Activated naive CD4-positive, alpha-beta T cell treated with anti-CD3 and anti-CD28 coated beads, Interleukin-2, amount 10 ng/mL, durations not matched to agents 7 days and 5 days (primary cell): ENCODE measurements around the gene TBC1D22A.

Experiments used
- CTCF ChIA-PET: fragments of 350-600 bp; sonication (Branson Sonifier 250); formaldehyde crosslinking; loops from one replicate; lab custom pipeline; 2021; ENCODE audit warnings: antibody characterized with exemption; lab: Charles Lee
- DNase-seq: peaks from one replicate; pipeline ENCODE4 v3.0.0-alpha.2; 2020
- H3K27ac Mint-ChIP-seq: one replicate; pipeline ENCODE4 v1.8.0; 2021; ENCODE audit warnings: mild to moderate bottlenecking, moderate library complexity, mixed read lengths
- H3K27me3 Mint-ChIP-seq: one replicate; pipeline ENCODE4 v1.8.0; 2021; ENCODE audit warnings: mild to moderate bottlenecking, mixed read lengths
- H3K36me3 Mint-ChIP-seq: one replicate; pipeline ENCODE4 v1.8.0; 2021; ENCODE audit warnings: mixed read lengths
- H3K4me1 Mint-ChIP-seq: one replicate; pipeline ENCODE4 v1.8.0; 2021; ENCODE audit warnings: mixed read lengths
- H3K4me3 Mint-ChIP-seq: one replicate; pipeline ENCODE4 v1.8.0; 2021; ENCODE audit warnings: mild to moderate bottlenecking, moderate library complexity, mixed read lengths
- H3K9me3 Mint-ChIP-seq: one replicate; pipeline ENCODE4 v1.8.0; 2021; ENCODE audit warnings: mixed read lengths

The TBC1D22A gene

DNA sequence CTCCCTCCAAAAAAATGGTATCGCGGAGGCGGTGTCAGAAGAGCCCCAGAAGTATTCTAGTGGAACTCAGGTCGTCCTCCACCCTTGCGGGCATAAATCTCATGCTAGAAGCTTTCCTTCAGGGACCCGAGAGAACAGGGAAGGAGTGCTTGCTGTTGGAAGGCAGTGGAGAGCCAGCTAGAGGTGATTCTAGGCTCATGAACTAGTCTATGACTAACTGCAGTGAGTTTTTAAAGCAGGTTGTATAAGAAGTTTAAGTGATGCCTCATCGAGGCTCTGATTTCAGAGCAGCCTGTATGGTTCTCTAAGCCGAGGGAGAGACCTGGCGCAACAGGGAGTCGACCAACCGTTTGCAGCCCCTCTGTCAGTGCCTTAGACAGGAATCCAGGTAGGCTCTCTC is 85.7 kb downstream of the TBC1D22A start:
- no peaks in the 10 kb centered on the region for H3K9me3 Mint-ChIP-seq
- no peak overlapping the region for H3K27ac Mint-ChIP-seq
- CTCF ChIA-PET, result no interaction called here
- DNase-seq, result no peak
- H3K27me3 Mint-ChIP-seq, result no peaks in the 10 kb centered on the region
- no peak overlapping the region for H3K4me3 Mint-ChIP-seq
- H3K36me3 Mint-ChIP-seq, result peaks cover 16% of the 10 kb centered on the region
- peaks cover 8% of the 10 kb centered on the region for H3K4me1 Mint-ChIP-seq

DNA sequence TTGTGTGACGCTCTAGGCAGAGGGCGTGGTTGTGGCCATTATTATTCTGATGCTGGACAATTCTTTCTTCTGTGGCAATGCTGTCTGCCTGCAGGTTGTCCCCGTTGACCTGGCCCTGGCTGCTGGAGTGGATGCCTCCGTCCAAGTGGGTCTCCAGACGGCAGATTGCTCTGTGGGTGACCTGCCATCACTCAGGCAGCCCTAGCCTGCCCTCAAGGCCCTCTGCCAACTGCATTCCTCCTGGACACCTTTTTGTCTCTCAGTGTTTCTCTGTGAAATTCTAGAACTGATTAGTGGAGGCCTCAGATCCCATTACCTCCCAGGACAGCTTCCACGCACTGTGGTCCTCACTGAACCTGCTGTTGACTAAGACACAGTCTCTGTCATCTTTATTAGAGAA is 86.7 kb downstream of the TBC1D22A start:
- CTCF ChIA-PET, result no interaction called here
- H3K27ac Mint-ChIP-seq, result no peak overlapping the region
- no peaks in the 10 kb centered on the region for H3K9me3 Mint-ChIP-seq
- H3K4me1 Mint-ChIP-seq, result peaks cover 11% of the 10 kb centered on the region
- DNase-seq, result no peak
- peaks cover 18% of the 10 kb centered on the region for H3K36me3 Mint-ChIP-seq
- H3K4me3 Mint-ChIP-seq, result no peak overlapping the region
- H3K27me3 Mint-ChIP-seq, result no peaks in the 10 kb centered on the region

DNA sequence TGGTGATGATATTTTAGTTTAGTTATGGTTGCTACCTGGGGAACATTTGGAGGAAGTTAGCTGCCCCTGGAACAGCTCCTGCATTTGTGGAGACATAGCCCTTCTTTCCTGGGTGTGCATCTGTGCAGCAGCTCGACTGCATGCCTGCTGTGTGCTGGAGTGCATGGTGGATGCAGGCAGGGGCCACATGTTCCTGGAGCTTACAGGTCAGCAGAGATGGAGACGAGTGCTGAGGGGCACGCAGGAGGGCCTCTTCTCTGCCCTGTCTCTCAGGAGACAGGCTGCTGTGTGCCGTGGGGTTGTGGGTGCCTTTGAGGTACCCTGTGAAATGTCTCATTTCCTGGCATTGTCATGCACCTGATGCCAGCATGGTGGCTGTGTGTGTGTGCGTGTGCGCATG is 87.5 kb downstream of the TBC1D22A start:
- no peaks in the 10 kb centered on the region for H3K27me3 Mint-ChIP-seq
- H3K4me3 Mint-ChIP-seq, result no peak overlapping the region
- H3K36me3 Mint-ChIP-seq, result peaks cover 18% of the 10 kb centered on the region
- H3K27ac Mint-ChIP-seq, result no peak overlapping the region
- DNase-seq, result no peak
- H3K4me1 Mint-ChIP-seq, result peaks cover 16% of the 10 kb centered on the region
- CTCF ChIA-PET, result no interaction called here
- H3K9me3 Mint-ChIP-seq, result no peaks in the 10 kb centered on the region

DNA sequence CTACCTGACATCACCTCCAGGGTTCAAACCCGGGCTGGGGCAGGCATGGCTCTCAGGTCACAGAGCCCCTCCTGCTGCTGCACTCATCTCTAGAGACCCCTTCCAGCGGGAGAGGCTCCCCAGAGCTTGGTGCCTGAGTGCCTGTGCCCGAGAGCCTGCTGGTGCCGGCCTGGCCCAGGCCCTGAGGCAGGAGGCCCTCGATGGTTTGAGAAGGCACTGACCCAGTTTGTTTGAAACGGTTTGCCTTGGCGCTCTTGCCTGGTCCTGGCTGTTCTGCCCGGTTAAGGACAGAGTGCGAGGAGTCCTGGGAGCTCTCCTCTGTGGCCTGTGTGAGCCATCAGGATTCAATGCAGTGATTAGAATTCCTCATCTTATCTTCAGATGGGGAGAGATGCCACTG is 88.9 kb downstream of the TBC1D22A start:
- no peak overlapping the region for H3K27ac Mint-ChIP-seq
- peaks cover 9% of the 10 kb centered on the region for H3K4me1 Mint-ChIP-seq

DNA sequence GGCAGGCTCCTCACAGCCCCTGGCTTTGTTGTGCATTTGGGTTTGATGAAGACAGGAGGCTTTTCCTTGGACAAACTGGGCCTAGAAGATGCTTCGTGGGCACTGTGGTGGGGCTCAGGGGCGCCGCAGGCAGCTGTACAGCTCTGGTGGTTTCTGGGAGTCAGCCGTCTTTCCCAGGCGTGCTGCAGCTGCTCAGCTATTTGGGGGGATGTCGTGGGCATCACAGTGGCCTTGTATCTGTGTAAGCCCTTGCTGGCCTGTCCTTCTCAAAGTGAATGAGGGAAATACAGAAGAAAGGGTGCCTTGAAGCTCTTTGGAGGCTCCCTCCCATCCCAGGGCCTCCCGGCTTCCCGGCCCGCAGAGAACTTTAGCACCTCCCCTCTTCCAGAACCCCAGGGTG is 89.5 kb downstream of the TBC1D22A start:
- no peak for DNase-seq
- CTCF ChIA-PET, result no interaction called here
- no peaks in the 10 kb centered on the region for H3K27me3 Mint-ChIP-seq
- no peaks in the 10 kb centered on the region for H3K9me3 Mint-ChIP-seq
- no peak overlapping the region for H3K27ac Mint-ChIP-seq
- peaks cover 15% of the 10 kb centered on the region for H3K36me3 Mint-ChIP-seq
- H3K4me3 Mint-ChIP-seq, result no peak overlapping the region
- peaks cover 8% of the 10 kb centered on the region for H3K4me1 Mint-ChIP-seq

More for the DNA sequence above, 88.9 kb downstream of the TBC1D22A start:
- CTCF ChIA-PET, result no interaction called here
- H3K9me3 Mint-ChIP-seq, result no peaks in the 10 kb centered on the region
- DNase-seq, result no peak
- H3K4me3 Mint-ChIP-seq, result no peak overlapping the region
- no peaks in the 10 kb centered on the region for H3K27me3 Mint-ChIP-seq
- peaks cover 18% of the 10 kb centered on the region for H3K36me3 Mint-ChIP-seq

DNA sequence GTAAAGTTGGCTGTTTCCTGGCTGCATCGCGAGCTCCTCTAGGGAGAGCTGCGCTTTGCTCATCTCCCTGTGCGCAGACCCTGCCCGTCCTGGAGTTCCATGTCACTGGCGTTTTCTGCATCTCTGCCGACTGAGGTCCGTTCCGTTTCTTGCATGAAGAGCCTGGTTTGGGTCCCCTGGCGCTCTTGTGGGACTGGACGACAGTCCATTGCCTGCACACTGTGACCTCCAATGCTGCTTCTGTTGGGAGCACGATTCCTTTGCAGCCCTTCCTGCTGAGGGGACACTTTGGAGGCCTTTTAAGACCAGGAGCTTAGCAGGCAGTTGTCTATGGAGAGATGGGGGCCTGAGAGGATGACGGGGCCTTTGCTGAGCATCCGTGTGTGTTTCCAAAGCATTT is 90.3 kb downstream of the TBC1D22A start:
- Mint-ChIP-seq H3K4me3 (no peak overlapping the region), H3K36me3 (peaks cover 15% of the 10 kb centered on the region), H3K27ac (no peak overlapping the region), H3K9me3 (no peaks in the 10 kb centered on the region), H3K4me1 (peaks cover 8% of the 10 kb centered on the region), H3K27me3 (no peaks in the 10 kb centered on the region)
- no peak for DNase-seq
- CTCF ChIA-PET, result no interaction called here

DNA sequence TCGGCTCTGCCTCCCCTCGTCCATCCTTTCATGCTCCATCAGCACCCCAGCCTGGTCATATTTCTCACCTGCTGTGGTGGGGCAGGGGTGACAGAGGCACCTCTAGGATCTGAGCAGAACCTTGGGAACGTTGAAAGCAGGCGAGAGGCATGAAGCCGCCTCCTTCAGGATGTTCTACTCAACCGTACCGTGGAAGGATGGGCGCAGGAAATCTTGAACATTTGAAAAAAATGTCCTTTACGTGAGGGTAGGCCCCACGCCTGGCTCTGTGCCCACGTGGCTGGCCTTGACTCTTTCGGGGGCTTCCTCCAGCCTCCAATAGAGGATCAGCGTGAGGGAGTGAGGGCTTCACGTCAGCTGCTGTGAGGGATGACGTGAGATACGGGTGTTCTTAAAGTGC is 90.7 kb downstream of the TBC1D22A start:
- Mint-ChIP-seq H3K27me3 (no peaks in the 10 kb centered on the region), H3K27ac (no peak overlapping the region), H3K36me3 (peaks cover 15% of the 10 kb centered on the region), H3K9me3 (no peaks in the 10 kb centered on the region), H3K4me3 (no peak overlapping the region), H3K4me1 (peaks cover 8% of the 10 kb centered on the region)
- CTCF ChIA-PET, result no interaction called here
- DNase-seq, result no peak

DNA sequence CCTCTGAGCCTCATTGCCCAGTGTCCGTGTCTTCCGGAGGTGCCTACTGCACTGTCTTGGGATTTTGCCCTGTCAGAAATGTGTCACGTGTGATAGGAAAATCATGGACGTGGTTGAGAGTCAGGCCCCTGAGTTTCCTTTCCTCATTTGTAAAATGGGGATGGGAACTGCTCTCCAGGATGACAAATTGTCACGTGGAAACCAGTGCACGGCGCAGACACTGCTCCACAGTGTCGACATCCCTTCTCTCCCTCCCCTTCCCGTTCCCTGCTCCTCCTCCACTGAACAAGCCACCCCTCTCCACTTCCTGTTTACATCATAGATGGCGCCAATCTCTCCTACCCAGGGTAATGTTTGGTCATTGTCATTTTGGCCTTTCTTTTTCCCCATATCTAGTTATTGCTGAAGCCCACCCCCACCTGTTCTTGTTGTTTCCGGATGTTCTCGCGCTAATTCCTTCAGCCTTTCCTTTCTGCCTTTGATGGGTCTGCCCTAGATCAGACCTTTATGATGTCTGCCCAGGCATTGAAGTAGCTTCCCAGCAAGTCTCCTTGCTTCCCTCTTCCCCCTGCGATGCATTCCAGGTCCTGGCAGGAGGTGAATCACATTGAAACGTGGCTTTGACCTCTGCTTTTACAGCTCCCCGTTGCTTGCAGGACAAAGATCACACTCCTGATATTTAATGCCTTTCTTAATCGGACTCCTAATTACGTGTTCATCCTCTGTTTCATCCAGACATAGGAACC is 91.8 kb downstream of the TBC1D22A start:
- H3K4me3 Mint-ChIP-seq, result no peak overlapping the region
- H3K9me3 Mint-ChIP-seq, result no peaks in the 10 kb centered on the region
- no peaks in the 10 kb centered on the region for H3K27me3 Mint-ChIP-seq
- H3K4me1 Mint-ChIP-seq, result peaks cover 8% of the 10 kb centered on the region
- CTCF ChIA-PET, result no interaction called here
- peaks cover 15% of the 10 kb centered on the region for H3K36me3 Mint-ChIP-seq
- no peak for DNase-seq
- no peak overlapping the region for H3K27ac Mint-ChIP-seq

DNA sequence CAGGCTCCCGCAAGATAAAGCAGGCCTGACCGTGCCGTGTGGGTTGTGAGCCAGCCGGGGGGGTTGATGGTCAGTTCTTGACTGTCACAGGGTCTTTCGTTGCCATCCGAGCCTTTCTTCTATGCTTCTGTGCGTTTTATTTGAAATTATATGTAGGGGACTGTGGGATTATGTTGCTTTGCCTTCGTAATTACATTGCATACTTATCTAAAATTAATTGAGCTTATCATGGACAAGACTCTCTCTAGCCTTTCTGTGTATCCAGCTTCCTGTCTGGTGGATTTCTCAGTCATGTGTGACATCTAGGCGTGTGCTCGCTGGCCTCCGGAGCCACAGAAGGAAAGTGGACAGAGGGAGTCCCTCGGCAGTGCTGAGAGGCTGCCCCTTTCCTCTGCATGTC is 93.2 kb downstream of the TBC1D22A start:
- CTCF ChIA-PET, result no interaction called here
- DNase-seq, result no peak
- H3K27ac Mint-ChIP-seq, result no peak overlapping the region
- H3K9me3 Mint-ChIP-seq, result no peaks in the 10 kb centered on the region
- H3K4me3 Mint-ChIP-seq, result no peak overlapping the region
- H3K27me3 Mint-ChIP-seq, result no peaks in the 10 kb centered on the region
- H3K4me1 Mint-ChIP-seq, result peaks cover 8% of the 10 kb centered on the region
- H3K36me3 Mint-ChIP-seq, result peaks cover 9% of the 10 kb centered on the region

DNA sequence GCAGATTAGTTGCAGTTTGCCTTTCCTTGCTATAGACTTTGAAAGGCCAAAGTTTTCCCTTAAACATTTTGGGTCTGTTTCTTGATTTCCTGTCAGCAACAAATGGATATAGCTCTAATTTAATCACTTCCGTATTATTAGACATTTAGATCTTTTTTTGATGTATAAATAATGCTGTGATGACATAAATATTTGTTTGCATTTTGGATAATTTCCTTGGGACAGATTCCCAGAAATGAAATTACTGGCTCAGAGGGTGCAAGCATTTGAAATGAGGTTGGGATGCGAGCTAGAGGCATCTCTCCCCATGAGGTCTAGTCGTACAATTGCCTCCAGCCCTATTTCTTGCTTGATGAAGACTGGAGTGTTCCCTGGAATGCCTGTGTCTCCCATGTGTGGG is 94.2 kb downstream of the TBC1D22A start:
- H3K9me3 Mint-ChIP-seq, result no peaks in the 10 kb centered on the region
- H3K4me3 Mint-ChIP-seq, result no peak overlapping the region
- H3K4me1 Mint-ChIP-seq, result peaks cover 8% of the 10 kb centered on the region
- no peaks in the 10 kb centered on the region for H3K27me3 Mint-ChIP-seq
- CTCF ChIA-PET, result no interaction called here
- peaks cover 6% of the 10 kb centered on the region for H3K36me3 Mint-ChIP-seq
- H3K27ac Mint-ChIP-seq, result no peak overlapping the region
- DNase-seq, result no peak

DNA sequence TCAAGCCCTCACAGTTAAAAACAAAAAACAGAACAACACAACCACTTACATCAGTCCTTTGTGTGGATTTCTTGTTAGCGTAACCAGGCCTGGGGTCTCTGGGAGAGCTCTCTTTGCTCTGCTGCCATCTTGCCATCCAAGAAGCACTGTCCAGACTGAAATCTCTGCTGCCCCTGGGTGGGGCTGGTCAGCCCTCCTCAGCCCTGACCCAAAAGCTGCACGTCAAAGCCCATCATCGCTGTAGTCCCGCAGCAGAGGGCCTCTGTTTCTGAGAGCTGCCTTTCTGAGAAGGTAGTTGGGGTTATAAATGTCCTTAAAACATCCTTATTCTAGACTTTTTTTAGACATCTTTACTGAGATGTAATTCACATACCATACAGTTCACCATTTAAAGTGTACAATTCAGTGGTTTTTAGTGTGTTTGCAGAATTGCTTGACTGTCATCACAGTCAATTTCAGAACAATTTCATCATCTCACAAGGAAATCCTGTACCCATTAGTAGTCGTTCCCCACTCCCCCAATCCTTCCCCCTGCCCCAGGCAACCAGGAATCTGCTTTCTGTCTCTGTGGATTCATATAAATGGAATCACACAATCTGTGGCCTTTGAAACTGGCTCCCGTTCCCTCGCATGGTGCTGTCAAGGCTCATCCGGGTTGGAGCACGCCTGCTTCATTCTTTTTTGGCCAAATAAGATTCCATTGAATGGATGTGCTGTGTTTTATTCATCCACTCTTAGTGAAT is 94.9 kb downstream of the TBC1D22A start:
- no peaks in the 10 kb centered on the region for H3K27me3 Mint-ChIP-seq
- H3K4me3 Mint-ChIP-seq, result no peak overlapping the region
- H3K36me3 Mint-ChIP-seq, result peaks cover 6% of the 10 kb centered on the region
- CTCF ChIA-PET, result no interaction called here
- H3K4me1 Mint-ChIP-seq, result peaks cover 8% of the 10 kb centered on the region
- H3K9me3 Mint-ChIP-seq, result no peaks in the 10 kb centered on the region
- no peak for DNase-seq
- no peak overlapping the region for H3K27ac Mint-ChIP-seq

DNA sequence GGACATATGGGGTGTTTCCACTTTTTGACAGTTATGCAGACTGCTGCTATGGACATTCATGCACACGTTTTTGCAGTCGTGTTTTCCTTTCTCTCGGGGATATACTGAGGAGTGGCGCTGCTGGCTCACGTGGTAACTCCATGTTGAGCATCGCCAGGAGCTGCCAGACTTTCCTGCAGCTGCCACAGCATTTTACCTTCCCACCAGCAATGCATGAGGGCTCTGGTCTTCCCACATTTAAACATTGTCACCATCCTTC is 95.4 kb downstream of the TBC1D22A start:
- peaks cover 8% of the 10 kb centered on the region for H3K4me1 Mint-ChIP-seq
- H3K27ac Mint-ChIP-seq, result no peak overlapping the region
- CTCF ChIA-PET, result no interaction called here

DNA sequence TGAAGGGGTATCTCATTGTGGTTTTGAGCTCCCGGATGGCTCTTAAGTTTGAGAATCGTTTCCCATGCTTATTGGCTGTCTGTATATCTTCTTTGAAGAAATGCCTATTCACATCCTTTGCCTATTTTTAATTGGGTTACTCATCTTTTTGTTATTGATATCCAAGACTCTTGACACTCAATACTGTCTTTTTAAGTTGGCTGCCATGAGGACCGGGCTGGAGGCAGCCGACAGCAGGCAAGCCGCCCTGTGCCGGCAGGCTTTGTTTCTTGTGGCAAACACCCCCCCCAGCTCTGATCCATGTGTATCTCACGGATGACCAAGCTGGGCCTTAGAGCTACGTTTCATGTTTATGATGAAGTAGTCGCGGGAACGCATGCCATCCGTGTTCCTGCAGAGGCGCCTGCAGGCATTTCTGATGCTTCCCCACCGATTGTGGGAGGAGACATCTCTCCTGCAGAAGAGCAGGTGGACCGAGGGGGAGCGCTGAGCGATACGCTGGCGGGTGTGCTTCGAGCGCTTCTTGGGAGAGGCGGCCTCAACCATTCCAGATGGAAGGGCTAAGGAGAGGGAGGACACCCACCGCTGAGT is 95.8 kb downstream of the TBC1D22A start:
- CTCF ChIA-PET, result no interaction called here
- H3K27ac Mint-ChIP-seq, result no peak overlapping the region
- H3K36me3 Mint-ChIP-seq, result peaks cover 4% of the 10 kb centered on the region
- no peak for DNase-seq
- no peaks in the 10 kb centered on the region for H3K27me3 Mint-ChIP-seq
- no peaks in the 10 kb centered on the region for H3K9me3 Mint-ChIP-seq
- peaks cover 8% of the 10 kb centered on the region for H3K4me1 Mint-ChIP-seq
- no peak overlapping the region for H3K4me3 Mint-ChIP-seq

More for the DNA sequence above, 95.4 kb downstream of the TBC1D22A start:
- Mint-ChIP-seq H3K27me3 (no peaks in the 10 kb centered on the region), H3K9me3 (no peaks in the 10 kb centered on the region), H3K4me3 (no peak overlapping the region), H3K36me3 (peaks cover 4% of the 10 kb centered on the region)
- no peak for DNase-seq

DNA sequence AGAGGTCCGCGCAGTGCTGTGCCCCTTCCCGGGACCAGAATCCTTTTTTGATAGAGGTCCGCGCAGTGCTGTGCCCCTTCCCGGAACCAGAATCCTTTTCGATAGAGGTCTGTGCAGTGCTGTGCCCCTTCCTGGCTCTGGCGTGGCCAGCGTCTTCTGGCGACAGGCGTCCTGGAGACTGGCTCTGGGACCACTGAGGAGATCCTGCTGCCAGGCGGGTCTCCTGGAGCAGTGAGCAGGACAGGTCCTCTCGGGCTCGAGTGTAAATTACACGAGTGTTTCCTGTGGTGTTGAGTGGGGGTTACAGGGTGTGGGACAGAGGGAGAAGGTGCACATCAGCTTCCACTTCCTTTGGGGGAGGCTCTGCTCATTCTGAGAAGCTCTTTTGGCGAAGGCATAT is 98.1 kb downstream of the TBC1D22A start:
- no peak overlapping the region for H3K27ac Mint-ChIP-seq
- no peak overlapping the region for H3K4me3 Mint-ChIP-seq
- CTCF ChIA-PET, result no interaction called here
- H3K36me3 Mint-ChIP-seq, result peaks cover 13% of the 10 kb centered on the region
- H3K9me3 Mint-ChIP-seq, result no peaks in the 10 kb centered on the region
- peaks cover 2% of the 10 kb centered on the region for H3K4me1 Mint-ChIP-seq
- no peak for DNase-seq
- H3K27me3 Mint-ChIP-seq, result no peaks in the 10 kb centered on the region
